Measurements from ENCODE around the gene KCTD16.

GRCh38 chr5:144162686-144163085 is 8.0 kb upstream of the KCTD16 start:
- TF ChIP-seq POLR2A (IDR thresholded peaks at IDR 0.05), result no peak
- no peak for TF ChIP-seq CTCF (IDR thresholded peaks at IDR 0.05)

Data from Peyer's patch (tissue), 4 donors.